GOT3 (cell line): ENCODE data around the gene TRMT44.
A peak's percentile ranks its signal among the peaks of the same experiment; 100 is the strongest.

Source experiments
- DNase-seq: peaks from one replicate; lab custom pipeline; 2025; ENCODE audit warnings: mixed read lengths; lab: John Stamatoyannopoulos, UW

Gene TRMT44, protein sequence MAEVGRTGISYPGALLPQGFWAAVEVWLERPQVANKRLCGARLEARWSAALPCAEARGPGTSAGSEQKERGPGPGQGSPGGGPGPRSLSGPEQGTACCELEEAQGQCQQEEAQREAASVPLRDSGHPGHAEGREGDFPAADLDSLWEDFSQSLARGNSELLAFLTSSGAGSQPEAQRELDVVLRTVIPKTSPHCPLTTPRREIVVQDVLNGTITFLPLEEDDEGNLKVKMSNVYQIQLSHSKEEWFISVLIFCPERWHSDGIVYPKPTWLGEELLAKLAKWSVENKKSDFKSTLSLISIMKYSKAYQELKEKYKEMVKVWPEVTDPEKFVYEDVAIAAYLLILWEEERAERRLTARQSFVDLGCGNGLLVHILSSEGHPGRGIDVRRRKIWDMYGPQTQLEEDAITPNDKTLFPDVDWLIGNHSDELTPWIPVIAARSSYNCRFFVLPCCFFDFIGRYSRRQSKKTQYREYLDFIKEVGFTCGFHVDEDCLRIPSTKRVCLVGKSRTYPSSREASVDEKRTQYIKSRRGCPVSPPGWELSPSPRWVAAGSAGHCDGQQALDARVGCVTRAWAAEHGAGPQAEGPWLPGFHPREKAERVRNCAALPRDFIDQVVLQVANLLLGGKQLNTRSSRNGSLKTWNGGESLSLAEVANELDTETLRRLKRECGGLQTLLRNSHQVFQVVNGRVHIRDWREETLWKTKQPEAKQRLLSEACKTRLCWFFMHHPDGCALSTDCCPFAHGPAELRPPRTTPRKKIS

DNA sequence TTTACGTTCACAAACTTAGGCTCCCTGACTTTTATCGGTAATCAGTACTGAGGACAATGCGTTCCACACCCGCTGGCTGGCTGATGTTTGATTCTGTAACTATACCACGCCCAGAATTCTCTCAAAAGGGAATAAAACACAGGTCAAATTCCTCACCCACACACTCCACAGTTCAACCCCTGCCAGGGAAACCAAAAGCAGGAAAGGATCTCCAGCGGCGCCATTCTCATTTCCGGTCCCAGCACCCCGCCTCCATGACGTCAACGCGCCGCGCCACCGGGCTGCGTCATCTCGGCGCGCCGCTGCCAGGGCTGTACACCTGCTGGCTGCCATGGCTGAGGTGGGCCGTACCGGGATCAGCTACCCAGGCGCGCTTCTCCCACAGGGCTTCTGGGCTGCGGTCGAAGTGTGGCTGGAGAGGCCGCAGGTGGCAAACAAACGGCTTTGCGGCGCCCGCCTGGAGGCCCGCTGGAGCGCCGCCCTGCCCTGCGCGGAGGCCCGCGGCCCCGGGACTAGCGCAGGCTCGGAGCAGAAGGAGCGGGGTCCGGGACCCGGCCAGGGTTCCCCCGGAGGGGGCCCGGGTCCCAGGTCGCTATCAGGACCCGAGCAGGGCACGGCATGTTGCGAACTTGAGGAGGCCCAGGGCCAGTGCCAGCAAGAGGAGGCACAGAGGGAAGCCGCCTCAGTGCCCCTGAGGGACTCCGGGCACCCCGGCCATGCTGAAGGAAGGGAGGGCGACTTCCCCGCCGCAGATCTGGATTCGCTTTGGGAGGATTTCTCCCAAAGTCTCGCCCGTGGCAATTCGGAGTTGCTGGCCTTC, at the start of gene TRMT44, which contains the start of gene ACOX3:
Gene TRMT44 (plus strand): TSS at position 286 of the 820 bp plus-strand sequence. CDS start 46 bp downstream, at position 332.
Gene ACOX3 (minus strand): TSS at position 232 of the 820 bp plus-strand sequence. CDS start 24,202 bp downstream, outside the sequence.
- peak; percentile 80 for DNase-seq

DNA sequence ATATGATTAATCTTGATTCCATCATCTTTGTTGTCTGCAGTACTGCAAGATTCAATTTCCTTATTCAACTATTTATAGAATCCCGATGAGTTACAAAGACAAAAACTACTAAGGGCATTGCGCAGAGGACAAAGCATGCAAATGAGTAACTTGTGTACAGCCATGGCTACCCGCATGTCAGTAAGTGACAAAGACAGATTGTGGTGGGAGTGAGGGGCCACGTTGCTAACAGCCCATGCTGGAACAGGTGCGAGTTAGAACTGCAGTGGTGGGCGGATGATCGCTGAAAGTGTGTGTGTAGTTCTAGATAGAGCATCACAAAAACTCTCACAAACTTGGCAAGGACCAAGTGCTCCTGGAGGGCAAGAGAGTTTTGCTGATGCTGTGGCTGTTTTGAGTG, 49.5 kb upstream of the TRMT44 start:
- DNase-seq = no peak

DNA sequence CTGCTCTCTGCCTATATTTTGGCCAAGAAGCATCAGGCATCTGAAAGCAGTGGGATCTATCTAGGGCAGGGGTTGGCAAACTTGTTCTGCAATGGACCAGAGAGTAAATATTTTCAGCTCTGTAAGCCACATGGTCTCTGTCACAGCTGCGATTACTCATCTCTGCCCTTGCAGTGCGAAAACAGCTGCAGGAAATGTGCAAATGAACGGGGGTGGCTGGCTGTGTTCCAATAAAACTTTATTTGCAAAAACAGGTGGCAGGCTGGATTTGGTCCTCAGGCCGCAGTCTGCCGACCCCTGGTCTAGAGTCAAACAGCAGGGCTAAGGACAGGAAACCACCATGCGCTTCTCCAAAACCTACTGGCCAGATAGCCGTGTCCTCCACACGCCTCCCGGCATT, 48.6 kb upstream of the TRMT44 start:
- no peak for DNase-seq

DNA sequence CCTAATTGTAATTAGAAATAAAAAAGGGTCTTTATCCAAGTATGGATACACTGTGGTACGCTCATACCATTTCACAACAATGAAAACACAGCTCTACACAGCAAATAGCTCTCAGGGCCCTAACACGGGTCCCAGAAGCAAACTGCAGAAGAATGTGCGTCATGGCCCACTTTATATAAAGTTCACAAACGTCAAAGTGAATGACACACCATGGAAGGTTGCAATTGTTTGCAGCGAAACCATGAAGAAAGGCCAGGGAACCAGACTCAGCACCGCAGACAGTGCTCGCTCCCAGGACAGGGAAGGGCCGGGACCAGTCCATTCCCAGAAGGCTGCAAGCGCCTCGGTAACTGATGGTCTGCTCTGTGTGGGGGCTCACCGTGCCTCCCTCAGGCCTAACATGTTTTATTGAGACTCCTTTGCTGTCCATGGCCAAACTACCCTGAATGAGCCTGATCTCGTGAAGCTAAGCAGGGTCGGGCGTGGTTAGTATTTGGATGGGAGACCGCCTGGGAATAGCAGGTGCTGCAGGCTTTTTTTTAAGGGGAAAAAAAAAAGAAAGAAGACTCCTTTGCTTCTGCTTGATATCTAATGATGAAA, 47.9 kb upstream of the TRMT44 start:
- no peak for DNase-seq

DNA sequence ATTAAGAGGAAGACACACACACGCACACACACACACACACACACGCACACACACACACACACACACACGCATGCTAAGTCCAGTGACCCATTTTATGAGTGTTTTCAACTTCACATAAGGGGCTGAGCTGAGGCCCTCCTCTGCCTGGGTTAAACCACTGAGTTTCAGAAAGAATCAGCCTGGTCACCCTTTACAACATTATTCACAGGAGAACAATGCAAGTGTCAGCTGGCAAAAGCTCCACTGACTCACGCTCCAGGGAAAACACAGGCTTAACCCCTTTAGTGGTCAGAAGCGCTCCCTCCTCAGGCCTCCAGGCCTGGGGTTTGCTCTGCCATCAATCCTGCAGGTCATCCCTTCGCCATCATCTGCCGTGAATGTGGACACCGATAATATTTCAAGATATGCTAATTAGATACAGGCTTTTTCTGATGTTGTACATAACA, 47.0 kb upstream of the TRMT44 start:
- peak; percentile 61 for DNase-seq

DNA sequence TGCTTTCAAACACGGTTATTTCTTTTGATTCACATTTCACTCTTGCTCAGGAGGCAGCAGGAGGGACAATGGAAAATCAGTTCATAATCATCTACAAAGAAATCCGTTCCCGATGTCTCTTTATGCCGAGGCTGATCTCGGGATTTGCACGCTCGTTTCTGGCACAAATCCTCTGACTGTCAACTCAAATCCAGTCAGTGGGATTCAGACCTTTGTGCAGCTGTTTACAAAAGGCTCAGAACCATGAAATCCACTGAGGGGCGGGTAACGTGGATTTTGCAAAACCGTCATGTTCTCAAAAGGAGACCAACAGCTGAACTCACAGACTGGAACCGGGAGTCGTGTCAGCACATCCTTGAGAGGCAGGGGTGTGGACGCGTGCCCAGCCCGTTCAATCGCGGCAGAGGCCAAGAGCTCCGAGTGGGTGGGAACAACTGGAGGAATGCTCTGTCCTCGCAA, 46.5 kb upstream of the TRMT44 start:
- DNase-seq = no peak

DNA sequence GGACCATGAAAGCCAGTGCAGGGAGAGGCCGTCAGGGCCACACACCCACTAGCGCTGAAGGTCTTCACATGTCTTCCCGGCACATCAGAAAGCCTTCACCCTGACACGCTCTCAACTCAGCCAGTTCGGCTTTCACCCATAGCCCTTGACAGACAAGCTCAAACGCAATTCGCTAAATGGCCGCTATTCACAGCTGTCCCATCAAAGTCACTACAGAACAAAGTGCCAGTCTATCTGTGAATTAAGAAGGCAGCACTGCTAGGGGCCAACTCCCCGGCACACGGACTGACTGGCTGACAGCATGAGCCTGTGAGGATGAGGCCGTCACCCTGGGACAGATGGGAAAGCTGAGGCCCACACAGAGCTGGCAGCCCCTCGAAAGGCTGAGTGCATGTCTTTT, 45.8 kb upstream of the TRMT44 start:
- no peak for DNase-seq

DNA sequence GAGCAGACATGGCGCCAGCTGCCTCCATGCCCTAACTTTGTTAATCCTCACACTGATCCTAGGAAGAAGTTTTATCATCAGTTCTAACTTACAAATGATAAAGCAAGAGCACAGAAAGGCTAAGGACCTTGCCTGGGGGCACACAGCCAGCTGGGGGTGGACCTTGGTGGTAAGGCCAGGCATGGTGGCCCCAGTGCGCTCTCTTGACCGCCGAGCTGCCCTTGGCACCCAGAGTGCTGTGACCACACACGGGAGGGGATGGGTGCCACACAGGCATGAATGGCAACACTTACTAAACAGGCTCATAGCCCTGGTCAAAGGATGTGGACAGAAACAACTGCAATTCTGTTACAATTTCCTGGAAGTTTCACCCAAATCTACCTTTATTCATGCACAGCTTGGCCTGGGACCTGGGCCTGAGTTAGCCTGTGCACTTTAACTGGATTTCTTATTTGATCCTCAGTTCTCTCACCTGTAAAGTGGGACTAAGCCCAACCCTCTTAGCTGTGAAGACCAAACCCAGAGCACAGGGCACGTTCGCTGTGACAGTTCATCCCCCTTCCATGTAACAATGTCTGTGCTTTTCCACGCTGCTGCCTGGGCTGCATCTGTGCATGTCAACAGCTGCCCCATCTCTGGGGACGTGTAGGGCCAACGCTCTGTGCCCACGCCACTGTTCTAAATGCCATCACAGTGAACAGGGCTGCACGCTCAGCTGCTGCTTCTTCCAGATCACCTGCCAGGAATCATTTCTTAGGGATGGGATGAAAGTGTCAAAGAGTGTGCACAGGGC, 44.9 kb upstream of the TRMT44 start:
- DNase-seq = no peak

DNA sequence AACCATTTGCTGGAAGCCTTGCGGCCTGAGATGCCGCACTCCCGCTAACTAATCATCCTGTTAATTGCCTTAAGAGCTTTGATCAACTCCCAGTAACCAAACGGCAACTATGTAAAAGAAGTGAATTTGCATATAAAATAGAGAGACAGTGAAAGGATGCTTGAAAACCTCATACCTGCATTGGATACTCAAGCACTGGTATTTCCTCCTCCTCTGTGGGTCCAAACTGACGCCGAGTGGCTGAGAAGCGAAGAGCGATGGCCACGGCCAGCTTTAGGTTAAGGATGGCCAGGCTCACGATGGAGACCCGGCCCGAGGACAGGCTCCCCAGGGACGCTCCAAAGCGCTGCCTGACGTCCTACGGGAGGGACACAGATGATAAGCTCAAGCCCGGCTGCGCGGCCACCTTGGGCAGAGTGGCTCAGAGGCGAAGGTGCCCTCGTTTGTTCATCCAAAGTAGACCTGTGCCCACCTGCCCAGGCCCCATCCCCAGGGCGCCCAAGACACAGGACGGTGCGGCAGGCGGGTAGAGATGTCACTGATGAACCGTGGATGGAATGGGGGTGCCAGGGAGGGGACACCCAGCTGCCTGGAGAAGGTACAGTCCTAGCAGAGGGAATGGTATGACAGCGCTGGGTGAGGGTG, 43.7 kb upstream of the TRMT44 start:
- DNase-seq = no peak

DNA sequence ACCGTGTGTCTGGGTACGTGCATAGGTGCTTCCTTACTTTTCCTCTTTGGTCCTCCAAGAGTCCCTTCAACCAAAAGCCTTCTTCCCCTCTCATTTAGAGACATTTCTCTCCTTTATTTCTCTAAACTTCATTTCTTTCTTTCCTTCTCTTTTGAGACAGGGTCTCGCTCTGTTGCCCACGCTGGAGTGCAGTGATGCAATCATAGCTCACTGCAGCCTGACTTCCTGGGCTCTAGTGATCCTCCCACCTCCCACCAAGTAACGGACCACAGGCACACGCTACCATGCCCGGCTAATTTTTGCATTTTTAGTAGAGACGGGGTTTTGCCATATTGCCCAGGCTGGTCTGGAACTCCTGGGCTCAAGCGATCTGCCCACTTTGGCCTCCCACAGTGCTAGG, 42.2 kb upstream of the TRMT44 start:
- no peak for DNase-seq

DNA sequence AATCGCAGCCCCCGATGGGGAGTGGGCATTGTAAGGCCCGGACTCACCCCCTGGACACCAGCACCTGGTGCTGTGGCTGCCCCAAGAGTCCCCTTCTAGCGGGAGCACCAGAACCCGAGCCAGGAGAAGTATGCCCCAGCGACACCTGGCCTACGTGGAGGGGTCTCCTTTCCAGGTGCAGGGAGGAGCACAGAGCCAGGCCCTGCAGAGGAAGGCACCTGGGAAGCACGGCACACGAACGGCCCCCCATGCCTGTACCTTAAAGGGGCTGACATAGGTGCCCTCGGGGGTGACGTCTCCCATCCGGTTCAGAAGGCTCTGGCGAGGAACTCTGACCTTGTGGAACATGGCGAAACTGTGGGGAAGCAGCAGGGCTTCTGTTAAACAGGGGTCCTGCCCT, 41.3 kb upstream of the TRMT44 start:
- DNase-seq = no peak

DNA sequence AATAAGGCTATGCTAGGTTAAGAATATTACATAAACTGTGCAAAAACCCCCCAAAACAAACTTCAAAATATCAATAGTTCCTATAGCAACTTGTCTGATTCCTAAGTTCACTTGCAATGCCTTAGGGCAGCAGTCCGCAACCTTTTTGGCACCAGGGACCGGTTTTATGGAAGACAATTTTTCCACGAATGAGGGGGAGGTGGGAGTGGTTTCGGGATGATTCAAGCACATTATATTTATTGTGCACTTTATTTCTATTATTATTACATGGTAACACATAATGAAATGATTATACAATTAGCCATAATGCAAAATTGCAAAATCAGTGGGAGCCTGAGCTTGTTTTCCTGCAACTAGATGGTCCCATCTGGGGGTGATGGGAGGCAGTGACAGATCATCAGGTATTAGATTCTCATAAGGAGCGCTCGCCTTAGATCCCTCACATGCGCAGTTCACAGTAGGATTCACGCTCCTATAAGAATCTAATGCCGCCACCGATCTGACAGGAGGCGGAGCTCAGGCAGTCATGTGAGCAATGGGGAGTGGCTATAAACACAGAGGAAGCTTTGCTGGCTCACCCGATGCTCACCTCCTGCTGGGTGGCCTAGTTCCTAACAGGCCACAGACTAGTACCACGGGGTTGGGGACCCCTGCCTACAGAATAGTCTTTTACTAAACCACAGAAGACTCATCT, 39.8 kb upstream of the TRMT44 start:
- DNase-seq = no peak

DNA sequence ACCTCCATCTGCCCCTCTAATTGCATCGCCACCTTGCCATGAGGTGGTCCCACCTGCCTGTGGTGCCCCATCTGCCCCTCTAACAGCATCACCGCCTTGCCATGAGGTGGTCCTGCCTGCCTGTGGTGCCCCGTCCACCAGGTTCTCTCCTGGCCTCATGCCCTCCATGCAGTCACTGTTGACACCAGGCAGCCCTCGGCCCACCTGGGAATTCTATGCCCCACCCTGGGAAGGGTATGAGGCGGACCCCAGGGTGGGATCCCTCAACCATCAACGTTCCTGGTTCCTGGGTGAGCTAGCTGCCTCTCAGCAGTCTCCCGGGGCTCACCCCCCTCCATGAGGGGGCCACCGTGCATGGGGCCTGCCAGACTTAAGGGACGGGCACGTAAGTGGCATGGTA, 38.9 kb upstream of the TRMT44 start:
- no peak for DNase-seq

DNA sequence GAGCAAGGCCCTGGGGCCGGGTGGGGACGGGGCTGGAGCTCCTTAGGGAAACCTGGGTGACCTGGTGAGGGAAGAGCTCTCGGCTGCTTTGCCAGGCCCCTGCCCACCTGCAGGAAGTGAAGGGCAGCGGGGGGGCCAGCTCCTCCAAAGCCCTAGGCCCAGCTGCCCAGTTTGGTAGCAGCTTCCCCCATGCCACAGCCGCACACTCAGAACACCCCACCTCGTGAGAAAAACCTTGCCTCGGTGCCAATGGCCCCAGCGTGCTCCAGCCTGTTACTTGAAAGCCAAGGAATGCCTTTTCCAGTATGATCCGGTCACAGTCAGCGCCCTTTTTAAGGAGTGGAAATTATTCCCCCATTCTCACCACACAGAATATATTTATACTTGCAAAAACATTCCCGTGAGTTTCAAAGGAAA, 38.4 kb upstream of the TRMT44 start:
- DNase-seq = no peak

DNA sequence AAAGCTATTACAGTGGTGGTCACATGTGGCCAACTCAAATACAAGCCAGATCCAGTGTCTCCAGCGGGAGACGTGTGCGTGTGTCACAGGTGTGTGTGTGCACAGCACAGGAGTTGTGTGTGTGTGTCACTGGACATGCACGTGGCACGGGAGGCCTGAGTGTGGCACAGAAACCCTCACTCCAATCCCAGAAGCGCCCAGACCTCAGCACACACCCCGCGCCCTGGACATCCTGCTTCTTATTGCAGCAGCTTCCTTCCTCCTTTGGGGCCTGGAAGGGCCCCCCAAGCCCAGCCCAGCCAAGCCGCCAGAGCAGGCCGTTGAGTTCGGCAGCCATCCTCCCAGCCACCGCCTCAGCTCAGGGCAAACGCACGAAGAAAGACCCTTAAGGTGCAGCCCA, 37.9 kb upstream of the TRMT44 start:
- no peak for DNase-seq

DNA sequence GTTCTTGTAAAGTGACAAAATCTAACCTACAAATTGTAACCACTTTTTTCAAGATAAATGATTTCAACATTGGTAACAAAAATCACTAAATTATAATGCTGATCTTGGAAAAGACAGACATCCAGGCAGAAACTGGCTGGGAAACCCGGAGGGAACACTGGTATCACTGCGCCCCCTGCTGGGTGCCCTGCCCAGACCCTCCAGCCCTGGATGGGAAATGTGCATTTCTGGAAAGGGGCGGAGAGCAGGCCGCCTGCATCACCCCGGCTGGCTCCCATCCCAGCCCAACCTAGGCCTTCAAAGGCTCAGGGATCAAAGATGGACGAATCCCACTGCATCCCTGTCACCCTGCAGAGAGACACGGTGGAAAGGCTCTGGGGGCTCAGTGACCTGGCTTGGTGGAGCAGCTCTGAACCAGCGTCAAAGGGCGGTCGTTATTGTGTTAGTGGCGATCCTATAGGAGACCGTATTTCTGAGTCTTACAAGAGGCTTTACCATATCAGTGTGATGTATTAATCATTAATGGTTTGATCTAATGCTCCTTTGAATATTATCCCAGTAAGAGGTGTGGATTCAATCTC, 37.3 kb upstream of the TRMT44 start:
- peak; percentile 44 for DNase-seq

DNA sequence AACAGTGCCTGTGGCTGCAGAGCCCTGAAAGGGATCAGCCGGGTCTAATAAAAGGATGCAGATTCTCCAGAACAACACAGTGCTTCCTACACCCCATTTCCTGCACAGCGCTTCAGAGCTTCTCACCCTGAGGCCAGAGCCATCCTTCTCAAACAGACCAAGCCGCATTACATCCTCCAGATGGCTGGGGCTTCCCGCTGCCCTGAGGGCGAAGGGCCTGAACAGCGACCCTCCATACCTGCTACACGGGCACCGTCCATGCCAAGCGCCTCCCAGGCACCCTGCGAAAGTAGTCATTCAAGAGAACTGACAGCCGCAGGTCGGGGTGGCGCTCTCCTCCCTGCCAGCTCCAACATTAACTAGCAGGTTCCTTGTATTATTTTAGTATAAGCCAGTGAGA, 36.6 kb upstream of the TRMT44 start:
- no peak for DNase-seq

DNA sequence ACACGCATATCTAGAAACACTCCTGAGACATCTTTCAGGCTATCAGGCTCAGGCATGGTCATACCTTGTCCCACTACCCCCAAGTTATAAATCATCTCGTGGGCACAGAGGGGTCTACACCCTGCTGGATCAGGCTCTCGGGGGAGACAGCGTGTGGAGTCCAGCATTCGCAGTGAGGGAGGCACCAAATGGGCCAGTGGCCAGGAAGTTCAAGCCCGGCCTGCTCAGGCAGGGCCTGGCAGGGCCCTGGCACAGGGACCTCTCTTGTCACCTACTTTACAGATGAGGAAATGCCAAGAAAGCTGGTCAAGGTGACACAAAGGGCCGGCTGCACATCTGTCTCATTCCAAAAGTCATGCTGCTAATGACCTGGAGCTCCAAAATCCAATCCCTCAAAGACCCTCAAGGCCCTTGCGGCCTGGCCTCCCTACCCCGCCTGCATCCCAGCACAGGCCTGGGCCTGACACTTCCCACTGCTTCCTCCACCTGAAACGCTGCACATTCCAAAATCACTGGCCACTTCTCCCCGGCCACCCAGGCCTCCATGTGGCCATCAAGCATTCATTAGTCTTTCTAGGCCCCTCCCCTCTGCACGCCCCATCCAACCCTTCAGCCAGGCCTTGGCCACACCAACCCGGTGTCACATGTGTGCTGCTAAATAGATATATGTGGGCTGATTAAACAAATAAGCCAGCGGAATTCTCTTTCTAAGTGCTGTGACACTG, 35.6 kb upstream of the TRMT44 start:
- DNase-seq = no peak

DNA sequence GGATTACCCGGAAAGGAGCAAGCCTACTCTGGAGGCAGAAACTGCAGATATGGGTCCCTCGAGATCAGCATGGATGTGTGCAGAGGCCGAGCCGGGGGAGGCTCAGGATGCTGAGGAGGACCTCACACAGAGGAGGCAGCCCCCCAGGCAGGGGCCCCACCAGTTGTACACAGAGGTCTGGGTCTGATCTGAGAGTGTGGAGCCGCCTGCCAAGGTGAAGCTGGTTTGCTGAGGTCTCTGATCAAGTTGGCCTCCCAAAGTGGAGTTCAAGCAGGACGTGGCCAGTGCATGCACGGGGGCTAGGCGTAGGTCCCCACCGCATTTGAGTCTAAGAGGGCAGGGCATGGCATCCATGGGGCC, 35.1 kb upstream of the TRMT44 start:
- no peak for DNase-seq
